ENCODE measurements around the gene CHAMP1. TPM values are rescaled to one million over a fixed set of nuclear protein-coding genes. Genes with fewer than 3 reads are reported as not detected.

CHAMP1 gene
- total RNA-seq, 1 experiment from 2014 or later: 42.1 TPM

DNA sequence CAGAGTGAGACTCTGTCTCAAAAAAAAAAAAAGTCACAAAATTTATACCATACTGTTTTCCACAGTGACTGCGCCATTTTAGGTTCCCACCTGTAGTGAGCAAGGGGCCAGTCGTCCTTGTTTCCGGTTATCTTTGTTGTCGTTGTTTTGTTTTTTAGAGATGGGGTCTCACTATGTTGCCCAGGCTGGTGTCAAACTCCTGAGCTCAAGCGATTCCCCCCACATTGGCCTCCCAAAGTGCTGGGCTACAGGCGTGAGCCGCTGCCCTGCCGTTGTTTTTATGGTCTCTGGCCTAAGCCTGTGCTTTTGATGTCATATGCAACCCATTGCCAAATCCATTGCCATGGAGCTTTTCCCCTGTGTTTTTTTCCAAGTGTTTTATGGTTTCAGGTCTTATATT, 29.6 kb upstream of the CHAMP1 start:
- ChIA-PET POLR2A (no interaction called here), CTCF (no interaction called here)
- H3K9me3 Mint-ChIP-seq (ENCODE audit: unreplicated experiment): no peaks in the 10 kb centered on the region
- no peak overlapping the region for H3K4me3 Mint-ChIP-seq (ENCODE audit: unreplicated experiment)
- Histone ChIP-seq H3K36me3 (ENCODE audit: control insufficient read depth, insufficient read depth, low read length) (peaks cover 1% of the 10 kb centered on the region; the same call in 1 of the 2 replicates), H3K27me3 (replicated peaks; ENCODE audit: control insufficient read depth, insufficient read depth, low read length) (no peaks in the 10 kb centered on the region), H3K4me1 (peaks cover 8% of the 10 kb centered on the region), H3K9me3 (no peaks in the 10 kb centered on the region), H3K4me3 (ENCODE audit: low read depth, low read length) (no peak overlapping the region)
- H3K27ac Mint-ChIP-seq (ENCODE audit: unreplicated experiment): peak overlapping the region; percentile 54
- DNase-seq: no peak
- H3K36me3 Mint-ChIP-seq (ENCODE audit: insufficient read depth, unreplicated experiment): peaks cover 77% of the 10 kb centered on the region
- TF ChIP-seq, protein P1, sequence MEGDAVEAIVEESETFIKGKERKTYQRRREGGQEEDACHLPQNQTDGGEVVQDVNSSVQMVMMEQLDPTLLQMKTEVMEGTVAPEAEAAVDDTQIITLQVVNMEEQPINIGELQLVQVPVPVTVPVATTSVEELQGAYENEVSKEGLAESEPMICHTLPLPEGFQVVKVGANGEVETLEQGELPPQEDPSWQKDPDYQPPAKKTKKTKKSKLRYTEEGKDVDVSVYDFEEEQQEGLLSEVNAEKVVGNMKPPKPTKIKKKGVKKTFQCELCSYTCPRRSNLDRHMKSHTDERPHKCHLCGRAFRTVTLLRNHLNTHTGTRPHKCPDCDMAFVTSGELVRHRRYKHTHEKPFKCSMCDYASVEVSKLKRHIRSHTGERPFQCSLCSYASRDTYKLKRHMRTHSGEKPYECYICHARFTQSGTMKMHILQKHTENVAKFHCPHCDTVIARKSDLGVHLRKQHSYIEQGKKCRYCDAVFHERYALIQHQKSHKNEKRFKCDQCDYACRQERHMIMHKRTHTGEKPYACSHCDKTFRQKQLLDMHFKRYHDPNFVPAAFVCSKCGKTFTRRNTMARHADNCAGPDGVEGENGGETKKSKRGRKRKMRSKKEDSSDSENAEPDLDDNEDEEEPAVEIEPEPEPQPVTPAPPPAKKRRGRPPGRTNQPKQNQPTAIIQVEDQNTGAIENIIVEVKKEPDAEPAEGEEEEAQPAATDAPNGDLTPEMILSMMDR (IDR thresholded peaks at IDR 0.05; ENCODE audit: insufficient read depth in 1 of 2, low read depth in 1 of 2, low read length in 1 of 2, severe bottlenecking in 1 of 2, unreplicated experiment in 1 of 2): no peak
- H3K4me1 Mint-ChIP-seq (ENCODE audit: low read depth, unreplicated experiment): peaks cover 29% of the 10 kb centered on the region
- intact Hi-C loops (cut with micrococcal nuclease; ENCODE audit: unreplicated experiment): no loop called here
- H3K27me3 Mint-ChIP-seq (ENCODE audit: insufficient read depth, unreplicated experiment): no peaks in the 10 kb centered on the region
- BruUV-seq (replicated peaks): no TSS peak

DNA sequence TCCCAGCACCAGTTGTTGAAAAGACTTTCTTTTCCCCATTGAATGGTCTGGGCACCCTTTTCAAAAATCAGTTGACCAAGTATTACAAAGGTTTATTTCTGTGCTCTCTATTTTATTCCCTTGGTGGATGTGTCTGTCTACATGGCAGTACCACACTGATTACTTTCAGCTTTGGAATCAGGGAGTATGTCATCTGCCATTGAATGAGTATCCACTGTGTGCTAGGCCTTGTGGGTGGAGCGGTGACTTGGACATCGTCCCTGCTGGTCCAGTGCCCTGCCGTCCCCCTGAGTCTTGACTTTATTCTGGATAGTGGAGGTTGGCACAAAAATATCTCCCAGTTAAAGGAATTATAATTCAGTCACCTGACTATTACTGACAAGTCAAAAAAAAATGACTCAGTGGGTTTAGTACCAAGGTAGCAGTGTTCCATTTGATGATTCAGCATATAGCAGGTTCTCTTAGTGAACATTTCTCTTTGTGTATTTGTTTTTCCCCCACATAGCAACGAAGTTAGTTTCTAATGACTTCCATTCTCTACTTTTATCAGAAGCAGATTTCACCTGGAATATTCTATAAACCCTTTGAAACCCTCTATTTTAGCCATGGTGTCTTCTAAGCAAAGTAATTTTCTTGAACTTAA, 29.0 kb upstream of the CHAMP1 start:
- Histone ChIP-seq H3K36me3 (ENCODE audit: control insufficient read depth, insufficient read depth, low read length) (peaks cover 1% of the 10 kb centered on the region; the same call in 1 of the 2 replicates), H3K4me1 (peaks cover 2% of the 10 kb centered on the region; the same call in 1 of the 2 replicates), H3K4me3 (ENCODE audit: low read depth, low read length) (no peak overlapping the region), H3K9me3 (no peaks in the 10 kb centered on the region), H3K27me3 (replicated peaks; ENCODE audit: control insufficient read depth, insufficient read depth, low read length) (no peaks in the 10 kb centered on the region)
- Mint-ChIP-seq H3K9me3 (ENCODE audit: unreplicated experiment) (no peaks in the 10 kb centered on the region), H3K27ac (ENCODE audit: unreplicated experiment) (peak overlapping the region; percentile 54), H3K36me3 (ENCODE audit: insufficient read depth, unreplicated experiment) (peaks cover 83% of the 10 kb centered on the region), H3K27me3 (ENCODE audit: insufficient read depth, unreplicated experiment) (no peaks in the 10 kb centered on the region), H3K4me1 (ENCODE audit: low read depth, unreplicated experiment) (peaks cover 23% of the 10 kb centered on the region), H3K4me3 (ENCODE audit: unreplicated experiment) (no peak overlapping the region)
- DNase-seq: no peak
- TSS peak; percentile 0 for BruUV-seq (replicated peaks)
- TF ChIP-seq, protein P1 (IDR thresholded peaks at IDR 0.05; ENCODE audit: insufficient read depth in 1 of 2, low read depth in 1 of 2, low read length in 1 of 2, severe bottlenecking in 1 of 2, unreplicated experiment in 1 of 2): no peak
- POLR2A ChIA-PET: no interaction called here
- CTCF ChIA-PET: no interaction called here
- intact Hi-C loops (cut with micrococcal nuclease; ENCODE audit: unreplicated experiment): no loop called here

DNA sequence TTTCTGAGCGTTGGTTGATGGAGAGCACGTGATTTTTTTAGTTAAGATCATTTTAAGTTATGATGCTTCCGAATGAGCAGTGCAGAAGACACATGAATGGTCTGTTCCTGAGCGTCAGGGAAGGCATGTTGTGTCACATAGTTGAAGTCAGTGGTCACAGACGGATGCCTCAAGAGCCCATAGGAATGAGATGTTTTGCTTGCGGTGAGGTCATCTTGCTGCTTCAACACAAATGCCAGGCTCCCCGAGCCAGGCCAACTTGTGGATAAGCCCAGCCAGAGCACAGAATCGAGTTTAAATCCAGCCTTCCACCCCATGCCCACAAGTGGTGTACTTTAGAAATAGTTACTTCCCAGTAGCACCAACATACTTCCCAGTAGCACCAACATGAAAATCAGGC, 27.5 kb upstream of the CHAMP1 start:
- Histone ChIP-seq H3K27me3 (replicated peaks; ENCODE audit: control insufficient read depth, insufficient read depth, low read length) (no peaks in the 10 kb centered on the region), H3K9me3 (no peaks in the 10 kb centered on the region), H3K4me1 (no peaks in the 10 kb centered on the region), H3K36me3 (ENCODE audit: control insufficient read depth, insufficient read depth, low read length) (peaks cover 3% of the 10 kb centered on the region; the same call in 1 of the 2 replicates), H3K4me3 (ENCODE audit: low read depth, low read length) (no peak overlapping the region)
- H3K4me1 Mint-ChIP-seq (ENCODE audit: low read depth, unreplicated experiment): peaks cover 17% of the 10 kb centered on the region
- H3K27me3 Mint-ChIP-seq (ENCODE audit: insufficient read depth, unreplicated experiment): no peaks in the 10 kb centered on the region
- no peak for DNase-seq
- TF ChIP-seq, protein P1 (IDR thresholded peaks at IDR 0.05; ENCODE audit: insufficient read depth in 1 of 2, low read depth in 1 of 2, low read length in 1 of 2, severe bottlenecking in 1 of 2, unreplicated experiment in 1 of 2): no peak
- POLR2A ChIA-PET: no interaction called here
- no peak overlapping the region for H3K4me3 Mint-ChIP-seq (ENCODE audit: unreplicated experiment)
- CTCF ChIA-PET: no interaction called here
- peaks cover 82% of the 10 kb centered on the region for H3K36me3 Mint-ChIP-seq (ENCODE audit: insufficient read depth, unreplicated experiment)
- no peaks in the 10 kb centered on the region for H3K9me3 Mint-ChIP-seq (ENCODE audit: unreplicated experiment)
- H3K27ac Mint-ChIP-seq (ENCODE audit: unreplicated experiment): peak overlapping the region; percentile 15
- intact Hi-C loops (cut with micrococcal nuclease; ENCODE audit: unreplicated experiment): no loop called here
- BruUV-seq (replicated peaks): no TSS peak
